GM19035 (cell line): ENCODE results near the gene DDX60.
"Not testable (repeated sequence)": the region's sequence is repeated elsewhere in the genome, so short reads cannot be mapped to it uniquely, and the experiment has no call there.

Experiments
- ATAC-seq: cut with Tn5 transposase; IDR thresholded peaks from one replicate; pipeline ENCODE4 v1.9.1; 2021; ENCODE audit not compliant: unreplicated experiment

The DDX60 gene

GRCh38 chr4:168304744-168305459, 13.7 kb downstream of the DDX60 start:
- no peak for ATAC-seq

- ATAC-seq: not testable (repeated sequence)
These were observed 15.1 kb downstream of the DDX60 start for GRCh38 chr4:168303430-168303829.

DNA sequence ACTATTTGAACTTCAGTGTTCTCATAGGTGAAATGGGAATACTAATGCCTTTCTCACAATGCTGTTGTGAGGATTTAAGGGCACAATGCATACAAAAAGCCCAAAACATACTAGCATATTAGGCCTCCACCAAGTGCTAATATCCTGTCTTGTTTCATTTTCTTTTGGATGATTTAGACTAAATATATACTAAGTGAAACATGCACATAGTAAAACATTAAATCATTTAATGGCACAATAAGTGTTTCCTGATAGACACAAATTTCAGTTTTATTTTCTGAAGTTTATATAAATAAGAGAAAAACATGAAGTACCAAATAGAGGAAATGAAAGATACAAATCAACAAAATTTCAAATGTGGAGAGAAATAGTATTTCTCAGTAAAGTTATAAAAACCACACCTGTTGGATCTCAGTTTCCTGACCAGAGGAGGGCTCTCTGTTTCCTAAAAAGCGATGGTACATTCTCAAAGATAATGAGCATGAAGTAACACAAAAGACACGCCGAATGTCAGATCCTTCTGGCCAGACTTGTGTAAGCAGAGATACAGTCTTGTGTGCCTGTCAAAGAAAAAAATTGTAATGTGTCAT, 25.1 kb downstream of the DDX60 start:
- no peak for ATAC-seq

DNA sequence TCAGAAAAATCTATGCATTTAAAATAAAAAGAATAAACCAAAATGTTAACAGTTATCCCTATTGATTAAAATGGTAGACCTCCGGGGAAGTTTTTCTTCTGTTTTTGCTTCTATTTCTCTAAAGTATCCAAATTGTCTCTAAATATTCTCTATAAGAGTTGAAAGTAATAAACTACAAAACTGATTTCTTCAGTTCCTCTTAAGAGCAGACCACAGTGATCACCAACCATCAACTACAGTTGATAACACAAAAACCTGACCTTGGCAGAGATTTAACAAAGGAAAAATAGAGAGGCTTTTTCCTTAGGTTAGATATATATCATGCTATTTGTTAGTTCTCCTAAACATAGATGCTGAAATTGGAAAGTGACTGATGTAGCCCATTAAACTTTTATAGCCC, 27.3 kb downstream of the DDX60 start:
- ATAC-seq: no peak

GRCh38 chr4:168285850-168286249, 32.7 kb downstream of the DDX60 start:
- ATAC-seq: not testable (repeated sequence)

DNA sequence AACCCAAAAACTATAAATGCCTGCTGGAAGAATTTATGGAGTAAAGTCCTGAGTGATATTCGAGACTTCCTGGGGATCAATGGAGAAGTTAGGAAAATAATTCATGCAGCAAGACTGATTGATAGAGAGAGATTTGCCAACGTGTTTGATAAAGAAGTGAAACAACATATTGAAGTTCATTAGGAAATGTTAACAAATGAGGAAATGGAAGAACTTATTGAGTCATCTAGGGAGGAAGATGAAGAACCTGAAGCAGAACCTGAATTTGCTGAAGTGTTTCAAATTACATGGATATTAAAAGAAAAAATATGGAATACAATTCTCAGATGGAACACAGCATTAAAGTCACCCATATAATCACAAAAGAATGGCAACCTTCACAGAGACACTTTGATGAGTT, 39.0 kb downstream of the DDX60 start:
- ATAC-seq: no peak

DNA sequence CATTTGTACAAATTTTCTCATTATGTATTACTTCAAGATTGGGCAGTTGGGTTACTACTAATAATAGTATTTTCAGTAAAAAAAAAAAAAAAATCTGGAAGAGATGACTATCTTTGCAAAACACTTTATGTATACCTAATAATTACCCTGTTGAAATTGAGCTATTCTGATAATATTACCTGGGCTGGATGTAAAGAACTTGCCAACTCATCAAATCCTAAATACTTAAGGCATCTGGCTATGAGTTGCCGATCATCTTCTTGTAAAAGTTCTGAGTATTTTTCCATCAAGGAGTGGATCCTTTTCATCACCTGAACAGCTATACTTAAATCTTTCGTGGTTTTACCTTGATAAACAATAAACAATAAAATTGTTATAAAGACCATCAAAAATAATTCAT, 42.7 kb downstream of the DDX60 start:
- no peak for ATAC-seq

DNA sequence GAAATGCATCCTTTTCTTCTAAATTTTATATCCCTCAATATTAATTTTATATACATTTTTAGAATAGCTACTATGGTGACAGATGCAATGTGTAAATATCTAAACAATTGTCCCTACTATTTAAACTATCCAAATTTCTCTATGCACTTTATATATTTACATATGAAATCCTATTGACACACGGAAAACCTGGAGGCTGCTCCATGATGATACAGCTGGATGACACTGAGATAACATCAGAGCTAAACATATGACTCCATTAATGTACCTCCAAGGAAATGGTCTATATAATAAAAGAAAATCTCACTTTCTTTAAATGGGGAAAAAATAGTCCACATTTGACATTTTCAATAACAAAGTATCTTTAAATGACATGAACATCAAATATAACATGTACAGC, 43.7 kb downstream of the DDX60 start:
- no peak for ATAC-seq

- ATAC-seq: no peak
These were observed 44.7 kb downstream of the DDX60 start for GRCh38 chr4:168273838-168274237.

DNA sequence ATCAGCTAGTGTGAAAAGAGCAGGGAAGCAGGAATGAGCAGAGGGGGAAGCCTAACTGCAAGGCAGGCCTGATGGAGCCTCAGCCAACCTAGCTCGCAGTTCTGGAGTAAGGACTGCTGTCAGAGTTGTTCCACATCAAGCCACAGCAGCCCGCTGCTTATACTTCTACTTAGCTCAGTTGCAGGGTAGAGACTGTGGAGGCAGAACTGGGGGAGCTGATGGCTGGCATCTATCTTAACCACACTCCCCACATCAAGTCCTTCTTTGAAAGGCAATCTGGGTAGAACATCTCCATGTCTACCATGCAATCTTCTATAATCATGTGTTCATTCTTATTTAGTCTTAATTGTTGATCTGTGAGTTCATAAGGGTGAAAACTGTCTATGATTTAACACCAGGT, 46.1 kb downstream of the DDX60 start:
- ATAC-seq: no peak

- no peak for ATAC-seq
These were observed 48.7 kb downstream of the DDX60 start for GRCh38 chr4:168269896-168270295.

- no peak for ATAC-seq
These were observed 53.2 kb downstream of the DDX60 start for GRCh38 chr4:168265327-168265726.

GRCh38 chr4:168264903-168265302, 53.6 kb downstream of the DDX60 start:
- no peak for ATAC-seq

GRCh38 chr4:168263039-168263438, 55.5 kb downstream of the DDX60 start:
- no peak for ATAC-seq

DNA sequence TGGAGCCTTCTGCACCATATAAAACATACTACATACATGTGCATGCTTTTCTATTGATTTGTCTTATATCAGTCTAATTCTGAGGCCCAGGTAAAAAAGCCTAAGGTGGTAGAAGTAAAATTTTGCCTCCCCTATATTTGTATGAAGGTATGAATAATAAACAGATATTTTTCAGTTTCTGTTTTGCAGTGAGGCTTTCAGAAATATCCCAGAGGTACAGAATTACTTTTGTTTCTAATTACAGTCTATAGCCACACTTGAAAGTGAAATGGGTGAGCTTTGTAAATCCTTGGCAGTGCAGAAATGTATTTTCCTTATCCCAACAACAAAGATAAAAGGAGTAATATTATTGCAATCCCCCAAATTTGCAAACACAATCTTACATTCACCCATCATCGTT, 59.5 kb downstream of the DDX60 start:
- ATAC-seq: no peak

DNA sequence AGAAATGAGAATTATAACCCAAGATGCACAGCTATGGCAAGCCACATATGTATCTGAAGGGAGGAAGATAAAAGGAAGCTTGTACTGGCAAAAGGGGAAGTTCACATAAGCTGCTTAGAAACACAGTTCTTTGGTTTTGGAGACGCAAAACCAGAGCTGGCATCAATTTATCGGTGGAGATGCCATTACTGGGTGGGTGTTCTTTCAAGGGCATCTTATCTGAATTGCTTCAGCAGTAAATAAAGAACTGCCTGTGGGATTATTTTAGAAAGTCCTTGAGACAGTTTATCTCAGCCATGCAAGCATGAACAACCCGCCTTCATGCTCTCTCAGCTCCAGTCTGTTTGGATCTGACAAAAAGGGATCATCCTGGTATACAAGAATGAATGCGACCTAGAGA, 60.8 kb downstream of the DDX60 start:
- ATAC-seq: no peak

DNA sequence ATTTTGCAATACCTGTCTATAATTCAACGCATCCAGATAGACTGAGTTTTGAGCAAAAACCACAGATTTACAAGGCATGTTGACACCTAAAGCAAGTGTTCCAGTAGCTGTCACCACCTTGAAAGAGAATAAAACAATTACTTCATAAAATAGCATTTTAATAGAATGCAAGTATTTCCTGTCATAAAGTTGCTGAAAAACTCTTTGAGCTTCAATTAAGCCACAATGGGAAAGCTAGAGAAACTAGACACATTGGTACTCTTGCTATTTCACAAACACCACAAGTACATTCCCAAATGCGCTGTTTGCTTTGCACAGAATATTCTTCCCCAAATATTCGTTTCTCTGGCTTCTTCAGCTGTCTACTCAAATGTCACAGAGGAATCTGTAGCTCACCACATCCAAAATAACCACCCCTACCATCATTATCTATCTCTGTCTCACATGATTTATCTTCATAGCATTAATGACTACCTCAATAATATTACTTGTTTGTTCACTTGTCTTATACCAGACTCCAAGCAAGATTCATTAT, 70.3 kb downstream of the DDX60 start:
- ATAC-seq: no peak

- ATAC-seq: no peak
These were observed 70.9 kb downstream of the DDX60 start for GRCh38 chr4:168247603-168248002.

GRCh38 chr4:168241953-168242352, 76.6 kb downstream of the DDX60 start:
- no peak for ATAC-seq

DNA sequence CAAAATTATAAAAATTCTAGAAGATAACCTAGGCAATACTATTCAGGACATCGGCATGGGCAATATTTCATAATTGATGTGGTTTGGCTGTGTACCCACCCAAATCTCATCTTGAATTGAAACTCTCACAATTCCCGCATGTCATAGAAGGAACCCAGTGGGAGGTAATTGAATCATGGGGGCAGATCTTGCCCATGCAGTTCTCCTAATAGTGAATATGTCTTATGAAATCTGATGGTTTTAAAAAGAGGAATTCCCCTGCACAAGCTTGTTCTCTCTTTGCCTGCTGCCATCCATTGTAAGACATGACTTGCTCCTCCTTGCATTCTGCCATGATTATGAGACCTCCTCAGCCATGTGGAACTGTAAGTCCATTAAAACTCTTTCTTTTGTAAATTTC, 77.7 kb downstream of the DDX60 start:
- ATAC-seq: no peak

DNA sequence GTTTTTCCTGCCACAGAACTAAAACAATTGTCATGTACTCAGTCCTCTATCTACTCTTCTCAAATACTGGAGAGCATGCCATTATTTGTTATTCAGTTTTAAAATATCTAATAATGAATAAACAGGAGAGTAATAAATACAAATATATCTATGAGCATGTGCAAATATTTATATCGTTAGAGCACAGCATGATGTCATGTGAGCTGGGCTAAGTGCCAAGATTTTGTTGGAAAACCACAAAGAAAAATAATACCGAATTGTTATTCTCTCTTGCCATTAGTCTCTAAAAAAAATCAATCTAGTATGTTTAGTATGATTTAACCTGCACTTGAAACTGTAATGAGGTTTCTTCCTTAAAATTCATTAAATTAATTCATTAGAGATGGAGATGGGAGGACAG, 97.3 kb downstream of the DDX60 start:
- no peak for ATAC-seq

- ATAC-seq: no peak
These were observed 97.7 kb downstream of the DDX60 start for GRCh38 chr4:168220893-168221292.

DNA sequence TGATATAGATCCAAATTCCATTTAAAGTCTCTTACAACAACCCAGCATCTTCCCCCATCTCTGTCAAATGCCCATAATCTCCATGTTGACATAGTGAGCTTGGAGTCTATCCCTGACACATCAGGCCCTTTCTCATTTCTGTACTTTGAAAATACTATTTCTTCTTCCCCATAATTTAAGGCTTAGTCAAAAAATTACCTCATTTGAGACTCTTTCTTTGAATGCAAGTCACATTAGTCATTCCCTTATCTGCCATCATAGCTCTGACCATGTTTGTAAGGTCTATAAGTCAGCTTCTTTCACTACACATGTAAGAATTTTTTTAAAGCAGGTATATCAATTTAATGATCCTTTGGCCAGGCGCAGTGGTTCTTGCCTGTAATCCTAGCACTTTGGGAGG, 99.9 kb downstream of the DDX60 start:
- ATAC-seq: no peak
